Nephron (organoid): ENCODE measurements around the gene LAMA3.

Experiments used
- H3K27ac Mint-ChIP-seq, 3 experiments: 2 replicates each; pipeline ENCODE4 v1.8.0; 2020; ENCODE audit warnings: mixed read lengths in 3 of 3, mild to moderate bottlenecking in 2 of 3, moderate library complexity in 1 of 3
- H3K27me3 Mint-ChIP-seq: 2 replicates; pipeline ENCODE4 v1.8.0; 2021; ENCODE audit warnings: low read depth, mild to moderate bottlenecking, moderate library complexity, mixed read lengths
- H3K36me3 Mint-ChIP-seq: 2 replicates; pipeline ENCODE4 v1.8.0; 2020; ENCODE audit warnings: low read depth, mixed read lengths
- H3K4me1 Mint-ChIP-seq: 2 replicates; pipeline ENCODE4 v1.8.0; 2020; ENCODE audit warnings: mixed read lengths
- H3K4me3 Mint-ChIP-seq, 3 experiments: 2 replicates each; pipeline ENCODE4 v1.8.0; 2020; ENCODE audit warnings: mild to moderate bottlenecking in 3 of 3, mixed read lengths in 3 of 3, moderate library complexity in 2 of 3
- H3K9me3 Mint-ChIP-seq: 2 replicates; pipeline ENCODE4 v1.8.0; 2020; ENCODE audit warnings: mixed read lengths
- TF ChIP-seq, protein P1 (sequence below), 3 experiments: fragments of 200-600 bp; sonication (generic); IDR thresholded peaks; one replicate each; pipeline ENCODE4 v1.5.0; 2021; ENCODE audit warnings: antibody characterized with exemption in 3 of 3; ENCODE audit not compliant: unreplicated experiment in 3 of 3

The LAMA3 gene

DNA sequence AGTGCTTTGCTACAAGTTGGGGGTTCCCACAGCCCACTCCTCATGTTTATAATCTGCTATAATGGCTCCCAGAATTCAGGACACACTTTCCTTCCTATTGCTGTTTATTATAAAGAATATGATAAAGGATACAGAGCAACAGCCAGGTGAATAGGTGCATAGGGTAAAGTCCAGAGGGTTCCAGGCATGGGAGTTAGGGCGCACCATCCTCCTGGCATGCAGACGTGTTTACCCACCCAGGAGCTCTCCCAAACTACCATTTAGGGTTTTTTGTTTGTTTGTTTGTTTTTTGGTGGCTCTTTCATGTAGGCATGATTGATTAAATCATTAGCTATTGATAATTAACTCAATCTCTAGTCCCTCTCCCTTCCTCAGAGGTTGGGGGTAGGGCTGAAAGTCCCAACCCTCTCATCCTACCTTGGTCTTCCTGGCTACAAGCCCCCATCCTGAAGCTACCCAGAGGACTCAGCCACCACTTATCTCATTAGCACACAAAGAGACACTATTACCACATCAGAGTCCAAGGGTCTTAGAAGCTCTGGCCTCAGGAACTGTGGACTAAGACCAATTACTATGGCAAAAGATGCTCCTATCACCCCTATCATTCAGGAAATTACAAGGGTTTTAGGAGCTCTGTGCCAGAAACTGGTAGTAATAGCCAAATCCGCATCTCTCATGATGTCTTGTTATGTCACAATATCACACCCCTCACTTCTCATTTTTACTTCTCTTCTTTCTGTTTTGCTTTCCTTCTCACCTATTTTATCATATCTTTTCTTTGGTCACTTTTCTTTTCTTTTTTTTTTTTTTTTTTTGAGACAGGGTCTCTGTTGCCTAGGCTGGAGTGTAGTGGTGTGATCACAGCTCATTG, 170.4 kb downstream of the LAMA3 start:
- Mint-ChIP-seq H3K4me3 (no peak overlapping the region), H3K36me3 (no peaks in the 10 kb centered on the region), H3K27me3 (no peaks in the 10 kb centered on the region), H3K9me3 (no peaks in the 10 kb centered on the region), H3K27ac (no peak overlapping the region), H3K4me1 (peaks cover 8% of the 10 kb centered on the region)
- TF ChIP-seq, protein P1, sequence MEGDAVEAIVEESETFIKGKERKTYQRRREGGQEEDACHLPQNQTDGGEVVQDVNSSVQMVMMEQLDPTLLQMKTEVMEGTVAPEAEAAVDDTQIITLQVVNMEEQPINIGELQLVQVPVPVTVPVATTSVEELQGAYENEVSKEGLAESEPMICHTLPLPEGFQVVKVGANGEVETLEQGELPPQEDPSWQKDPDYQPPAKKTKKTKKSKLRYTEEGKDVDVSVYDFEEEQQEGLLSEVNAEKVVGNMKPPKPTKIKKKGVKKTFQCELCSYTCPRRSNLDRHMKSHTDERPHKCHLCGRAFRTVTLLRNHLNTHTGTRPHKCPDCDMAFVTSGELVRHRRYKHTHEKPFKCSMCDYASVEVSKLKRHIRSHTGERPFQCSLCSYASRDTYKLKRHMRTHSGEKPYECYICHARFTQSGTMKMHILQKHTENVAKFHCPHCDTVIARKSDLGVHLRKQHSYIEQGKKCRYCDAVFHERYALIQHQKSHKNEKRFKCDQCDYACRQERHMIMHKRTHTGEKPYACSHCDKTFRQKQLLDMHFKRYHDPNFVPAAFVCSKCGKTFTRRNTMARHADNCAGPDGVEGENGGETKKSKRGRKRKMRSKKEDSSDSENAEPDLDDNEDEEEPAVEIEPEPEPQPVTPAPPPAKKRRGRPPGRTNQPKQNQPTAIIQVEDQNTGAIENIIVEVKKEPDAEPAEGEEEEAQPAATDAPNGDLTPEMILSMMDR (IDR thresholded peaks at IDR 0.05; ENCODE audit: unreplicated experiment in 3 of 3), result no peak

DNA sequence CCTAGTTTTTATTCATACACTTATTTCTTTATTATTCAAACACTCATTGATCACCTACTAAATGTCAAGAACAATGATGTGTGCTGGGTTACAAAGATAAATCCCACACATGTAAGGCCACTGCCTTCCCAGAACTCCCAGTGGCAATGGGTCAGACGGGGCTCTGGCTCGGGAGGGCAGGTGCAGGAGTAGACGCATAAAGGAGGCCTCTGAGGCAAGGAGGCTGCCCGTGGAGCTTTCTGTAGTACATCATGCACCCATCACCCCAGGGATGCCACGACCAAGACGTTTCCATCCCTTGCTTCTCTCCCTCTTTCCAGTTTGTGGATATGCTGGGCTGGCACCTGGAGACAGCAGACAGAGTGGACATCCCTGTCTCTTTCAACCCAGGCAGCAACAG, 172.1 kb downstream of the LAMA3 start:
- Mint-ChIP-seq H3K36me3 (no peaks in the 10 kb centered on the region), H3K4me1 (peaks cover 8% of the 10 kb centered on the region), H3K4me3 (no peak overlapping the region), H3K9me3 (no peaks in the 10 kb centered on the region), H3K27me3 (peaks cover 5% of the 10 kb centered on the region), H3K27ac (no peak overlapping the region)
- TF ChIP-seq, protein P1 (IDR thresholded peaks at IDR 0.05; ENCODE audit: unreplicated experiment in 3 of 3), result no peak

DNA sequence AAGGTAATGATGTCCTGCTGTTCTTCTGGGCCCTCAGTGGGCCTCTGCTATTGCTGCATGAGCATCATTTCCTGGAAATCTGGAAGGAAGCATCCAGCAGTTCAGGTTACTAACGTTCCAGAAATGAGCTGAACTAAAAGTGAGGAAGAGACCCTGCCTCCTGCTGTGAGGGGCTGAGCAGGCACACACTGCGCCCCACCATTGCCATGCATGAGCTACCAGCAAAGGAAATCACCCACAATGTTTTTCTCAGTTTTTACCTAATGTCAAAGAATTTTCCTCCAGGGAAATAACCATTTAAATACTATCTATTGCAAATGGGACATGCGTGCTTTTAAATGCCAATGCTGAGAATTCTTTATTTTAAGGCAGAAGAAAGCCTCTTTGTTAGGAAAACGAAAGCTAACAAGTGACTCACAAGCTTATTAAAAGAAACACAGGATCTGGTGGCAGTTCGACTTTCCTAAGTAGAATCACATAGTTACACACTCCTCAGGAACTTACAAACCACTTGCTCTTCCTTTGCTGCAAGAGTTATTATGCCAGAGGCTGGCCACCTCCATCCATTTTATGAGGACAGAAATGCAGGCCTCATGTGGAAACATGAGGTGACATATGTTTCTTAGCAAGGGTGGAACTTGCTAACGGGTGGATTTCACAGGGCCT, 172.7 kb downstream of the LAMA3 start:
- Mint-ChIP-seq H3K27ac (no peak overlapping the region), H3K27me3 (peaks cover 5% of the 10 kb centered on the region), H3K4me1 (peaks cover 8% of the 10 kb centered on the region), H3K36me3 (no peaks in the 10 kb centered on the region), H3K9me3 (no peaks in the 10 kb centered on the region), H3K4me3 (no peak overlapping the region)
- TF ChIP-seq, protein P1 (IDR thresholded peaks at IDR 0.05; ENCODE audit: unreplicated experiment in 3 of 3), result no peak

DNA sequence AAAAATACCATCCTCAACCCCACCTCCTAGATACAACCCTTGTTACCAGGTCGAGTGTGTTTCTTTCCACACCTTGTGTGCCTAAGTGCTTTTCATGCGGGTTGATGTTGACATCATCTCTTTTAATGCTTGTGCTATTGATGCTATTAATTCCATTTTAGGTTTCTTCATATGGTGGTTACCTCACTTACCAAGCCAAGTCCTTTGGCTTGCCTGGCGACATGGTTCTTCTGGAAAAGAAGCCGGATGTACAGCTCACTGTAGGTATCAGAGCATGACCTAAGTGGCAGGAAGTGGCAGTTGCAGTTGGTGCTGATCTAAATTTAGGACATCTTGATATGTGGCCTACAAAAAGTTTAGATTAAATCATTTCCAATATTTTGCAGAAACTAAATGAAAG, 175.4 kb downstream of the LAMA3 start:
- TF ChIP-seq, protein P1 (IDR thresholded peaks at IDR 0.05; ENCODE audit: unreplicated experiment in 3 of 3), result no peak
- peaks cover 8% of the 10 kb centered on the region for H3K4me1 Mint-ChIP-seq
- no peak overlapping the region for H3K27ac Mint-ChIP-seq
- no peak overlapping the region for H3K4me3 Mint-ChIP-seq
- H3K27me3 Mint-ChIP-seq, result peaks cover 8% of the 10 kb centered on the region
- H3K9me3 Mint-ChIP-seq, result no peaks in the 10 kb centered on the region
- H3K36me3 Mint-ChIP-seq, result no peaks in the 10 kb centered on the region

DNA sequence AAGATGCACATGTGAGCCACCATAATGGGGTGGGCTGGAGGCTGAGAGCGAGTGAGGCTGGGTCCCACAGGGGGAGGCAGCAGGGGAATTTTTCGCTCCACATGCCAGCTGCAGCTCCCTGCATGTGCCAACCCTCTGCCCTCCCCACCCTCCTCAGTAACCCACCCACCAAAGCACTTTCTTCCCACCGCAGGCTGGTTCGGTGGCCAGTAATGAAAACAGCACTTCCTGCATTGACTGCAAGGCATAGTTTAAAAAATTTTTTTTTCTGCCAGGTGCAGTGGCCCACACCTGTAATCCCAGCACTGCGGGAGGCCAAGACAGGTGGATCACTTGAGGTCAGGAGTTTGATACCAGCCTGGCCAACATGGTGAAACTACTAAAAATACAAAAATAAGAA, 177.8 kb downstream of the LAMA3 start:
- H3K36me3 Mint-ChIP-seq, result no peaks in the 10 kb centered on the region
- peaks cover 12% of the 10 kb centered on the region for H3K27me3 Mint-ChIP-seq
- H3K27ac Mint-ChIP-seq, result no peak overlapping the region
- TF ChIP-seq, protein P1 (IDR thresholded peaks at IDR 0.05; ENCODE audit: unreplicated experiment in 3 of 3), result no peak
- no peaks in the 10 kb centered on the region for H3K9me3 Mint-ChIP-seq
- peaks cover 8% of the 10 kb centered on the region for H3K4me1 Mint-ChIP-seq
- no peak overlapping the region for H3K4me3 Mint-ChIP-seq
